ENCODE data around the gene HBG1.

Gene HBG1

GRCh38 chr11:5223146-5223545 is 26.5 kb downstream of the HBG1 start:
- TF ChIP-seq CREB5 (CRISPR knock-in tag; IDR thresholded peaks at IDR 0.05; ENCODE audit: low read depth), result no peak
- no peak for TF ChIP-seq RARB (CRISPR knock-in tag; IDR thresholded peaks at IDR 0.05)
- TF ChIP-seq PATZ1 (CRISPR knock-in tag; IDR thresholded peaks at IDR 0.05; ENCODE audit: borderline replicate concordance), result no peak
- TF ChIP-seq ESRRG (CRISPR knock-in tag; IDR thresholded peaks at IDR 0.05), result no peak
- TF ChIP-seq ZNF70 (CRISPR knock-in tag; IDR thresholded peaks at IDR 0.05), result no peak
- no peak for TF ChIP-seq POU6F1 (CRISPR knock-in tag; IDR thresholded peaks at IDR 0.05; ENCODE audit: borderline replicate concordance, low read depth)
- TF ChIP-seq CSRNP3 (CRISPR knock-in tag; IDR thresholded peaks at IDR 0.05), result no peak
- no peak for TF ChIP-seq ISL1 (CRISPR knock-in tag; IDR thresholded peaks at IDR 0.05)
- no peak for TF ChIP-seq ARNTL (CRISPR knock-in tag; IDR thresholded peaks at IDR 0.05; ENCODE audit: borderline replicate concordance, low read depth)
- no peak for TF ChIP-seq TOX (CRISPR knock-in tag; IDR thresholded peaks at IDR 0.05; ENCODE audit: borderline replicate concordance)
- no peak for TF ChIP-seq ZC3H10 (CRISPR knock-in tag; IDR thresholded peaks at IDR 0.05)
- TF ChIP-seq ZFP30 (CRISPR knock-in tag; IDR thresholded peaks at IDR 0.05), result no peak
- ATAC-seq, result no peak

GRCh38 chr11:5210376-5210885 is 39.2 kb downstream of the HBG1 start:
- no peak for TF ChIP-seq ZC3H10 (CRISPR knock-in tag; IDR thresholded peaks at IDR 0.05)
- no peak for TF ChIP-seq ZNF8 (CRISPR knock-in tag; IDR thresholded peaks at IDR 0.05)
- TF ChIP-seq CREB5 (CRISPR knock-in tag; IDR thresholded peaks at IDR 0.05; ENCODE audit: low read depth), result no peak
- TF ChIP-seq SNAI2 (CRISPR knock-in tag; IDR thresholded peaks at IDR 0.05), result no peak
- no peak for TF ChIP-seq ISL1 (CRISPR knock-in tag; IDR thresholded peaks at IDR 0.05)
- TF ChIP-seq PPARA (CRISPR knock-in tag; IDR thresholded peaks at IDR 0.05; ENCODE audit: borderline replicate concordance), result no peak
- TF ChIP-seq PATZ1 (CRISPR knock-in tag; IDR thresholded peaks at IDR 0.05; ENCODE audit: borderline replicate concordance), result no peak
- no peak for TF ChIP-seq POU6F1 (CRISPR knock-in tag; IDR thresholded peaks at IDR 0.05; ENCODE audit: borderline replicate concordance, low read depth)
- no peak for TF ChIP-seq GLIS3 (CRISPR knock-in tag; IDR thresholded peaks at IDR 0.05)
- no peak for TF ChIP-seq ZNF70 (CRISPR knock-in tag; IDR thresholded peaks at IDR 0.05)
- no peak for TF ChIP-seq TSHZ2 (CRISPR knock-in tag; IDR thresholded peaks at IDR 0.05)
- no peak for TF ChIP-seq TOX (CRISPR knock-in tag; IDR thresholded peaks at IDR 0.05; ENCODE audit: borderline replicate concordance)
- TF ChIP-seq RARB (CRISPR knock-in tag; IDR thresholded peaks at IDR 0.05), result no peak
- TF ChIP-seq CSDC2 (CRISPR knock-in tag; IDR thresholded peaks at IDR 0.05), result no peak
- TF ChIP-seq OSR1 (CRISPR knock-in tag; IDR thresholded peaks at IDR 0.05), result no peak
- TF ChIP-seq ZNF565 (CRISPR knock-in tag; conservative IDR thresholded peaks at IDR 0.05; ENCODE audit: low read depth), result no peak
- no peak for TF ChIP-seq ZFP3 (CRISPR knock-in tag; IDR thresholded peaks at IDR 0.05)
- TF ChIP-seq ZFP30 (CRISPR knock-in tag; IDR thresholded peaks at IDR 0.05), result no peak
- no peak for TF ChIP-seq CSRNP3 (CRISPR knock-in tag; IDR thresholded peaks at IDR 0.05)
- ATAC-seq, result no peak

Data from SK-N-SH treated with all-trans-retinoic acid at 6 μM for 48 hours (cell line).